Neural cell (in vitro differentiated cells): ENCODE measurements around the gene ENG.

Experiments
- EP300 ChIP-seq: fragments of 450-650 bp; conservative IDR thresholded peaks from 2 replicates; pipeline ENCODE4 v1.6.1; 2014; ENCODE audit warnings: antibody characterized with exemption, mild to moderate bottlenecking, moderate library complexity; ENCODE audit not compliant: poor library complexity, severe bottlenecking
- MXI1 ChIP-seq: fragments of 450-650 bp; conservative IDR thresholded peaks from 2 replicates; pipeline ENCODE4 v1.6.1; 2014; ENCODE audit warnings: antibody characterized with exemption, mild to moderate bottlenecking; ENCODE audit not compliant: poor library complexity, severe bottlenecking
- RAD21 ChIP-seq: fragments of 450-650 bp; conservative IDR thresholded peaks from 2 replicates; pipeline ENCODE4 v1.6.1; 2014; ENCODE audit warnings: antibody characterized with exemption, mild to moderate bottlenecking, moderate library complexity
- TF ChIP-seq, protein P1 (sequence below): fragments of 450-650 bp; IDR thresholded peaks from 2 replicates; pipeline ENCODE4 v1.5.1; 2014; ENCODE audit warnings: antibody characterized with exemption, mild to moderate bottlenecking, moderate library complexity; ENCODE audit not compliant: poor library complexity, severe bottlenecking
- TF ChIP-seq, protein P2 (sequence below): IDR thresholded peaks from 2 replicates; pipeline ENCODE4 v1.6.1; 2012; ENCODE audit warnings: borderline replicate concordance

DNA sequence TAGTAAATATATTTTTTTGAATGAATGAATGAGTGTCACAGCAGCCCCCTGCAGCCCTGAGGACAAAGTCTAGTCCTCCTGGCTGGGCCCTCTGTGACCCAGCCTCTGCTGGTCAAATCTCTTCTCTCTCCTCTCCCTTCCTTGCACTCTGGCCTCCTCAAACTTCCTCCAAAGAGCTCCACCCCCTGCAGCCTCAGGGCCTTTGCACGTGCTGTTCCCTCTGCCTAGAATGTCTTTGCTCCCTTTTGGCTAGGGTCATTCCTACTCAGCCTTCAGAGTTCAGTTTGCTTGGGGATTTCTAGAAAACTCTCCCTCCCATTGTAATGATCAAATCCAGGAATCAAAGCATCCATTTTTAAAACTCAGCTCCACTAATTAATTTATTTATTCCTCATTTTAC, 89.0 kb downstream of the ENG start:
- TF ChIP-seq MXI1, result no peak
- TF ChIP-seq, protein P1, sequence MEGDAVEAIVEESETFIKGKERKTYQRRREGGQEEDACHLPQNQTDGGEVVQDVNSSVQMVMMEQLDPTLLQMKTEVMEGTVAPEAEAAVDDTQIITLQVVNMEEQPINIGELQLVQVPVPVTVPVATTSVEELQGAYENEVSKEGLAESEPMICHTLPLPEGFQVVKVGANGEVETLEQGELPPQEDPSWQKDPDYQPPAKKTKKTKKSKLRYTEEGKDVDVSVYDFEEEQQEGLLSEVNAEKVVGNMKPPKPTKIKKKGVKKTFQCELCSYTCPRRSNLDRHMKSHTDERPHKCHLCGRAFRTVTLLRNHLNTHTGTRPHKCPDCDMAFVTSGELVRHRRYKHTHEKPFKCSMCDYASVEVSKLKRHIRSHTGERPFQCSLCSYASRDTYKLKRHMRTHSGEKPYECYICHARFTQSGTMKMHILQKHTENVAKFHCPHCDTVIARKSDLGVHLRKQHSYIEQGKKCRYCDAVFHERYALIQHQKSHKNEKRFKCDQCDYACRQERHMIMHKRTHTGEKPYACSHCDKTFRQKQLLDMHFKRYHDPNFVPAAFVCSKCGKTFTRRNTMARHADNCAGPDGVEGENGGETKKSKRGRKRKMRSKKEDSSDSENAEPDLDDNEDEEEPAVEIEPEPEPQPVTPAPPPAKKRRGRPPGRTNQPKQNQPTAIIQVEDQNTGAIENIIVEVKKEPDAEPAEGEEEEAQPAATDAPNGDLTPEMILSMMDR, result no peak
- TF ChIP-seq RAD21, result no peak
- no peak for TF ChIP-seq EP300
- TF ChIP-seq, protein P2, sequence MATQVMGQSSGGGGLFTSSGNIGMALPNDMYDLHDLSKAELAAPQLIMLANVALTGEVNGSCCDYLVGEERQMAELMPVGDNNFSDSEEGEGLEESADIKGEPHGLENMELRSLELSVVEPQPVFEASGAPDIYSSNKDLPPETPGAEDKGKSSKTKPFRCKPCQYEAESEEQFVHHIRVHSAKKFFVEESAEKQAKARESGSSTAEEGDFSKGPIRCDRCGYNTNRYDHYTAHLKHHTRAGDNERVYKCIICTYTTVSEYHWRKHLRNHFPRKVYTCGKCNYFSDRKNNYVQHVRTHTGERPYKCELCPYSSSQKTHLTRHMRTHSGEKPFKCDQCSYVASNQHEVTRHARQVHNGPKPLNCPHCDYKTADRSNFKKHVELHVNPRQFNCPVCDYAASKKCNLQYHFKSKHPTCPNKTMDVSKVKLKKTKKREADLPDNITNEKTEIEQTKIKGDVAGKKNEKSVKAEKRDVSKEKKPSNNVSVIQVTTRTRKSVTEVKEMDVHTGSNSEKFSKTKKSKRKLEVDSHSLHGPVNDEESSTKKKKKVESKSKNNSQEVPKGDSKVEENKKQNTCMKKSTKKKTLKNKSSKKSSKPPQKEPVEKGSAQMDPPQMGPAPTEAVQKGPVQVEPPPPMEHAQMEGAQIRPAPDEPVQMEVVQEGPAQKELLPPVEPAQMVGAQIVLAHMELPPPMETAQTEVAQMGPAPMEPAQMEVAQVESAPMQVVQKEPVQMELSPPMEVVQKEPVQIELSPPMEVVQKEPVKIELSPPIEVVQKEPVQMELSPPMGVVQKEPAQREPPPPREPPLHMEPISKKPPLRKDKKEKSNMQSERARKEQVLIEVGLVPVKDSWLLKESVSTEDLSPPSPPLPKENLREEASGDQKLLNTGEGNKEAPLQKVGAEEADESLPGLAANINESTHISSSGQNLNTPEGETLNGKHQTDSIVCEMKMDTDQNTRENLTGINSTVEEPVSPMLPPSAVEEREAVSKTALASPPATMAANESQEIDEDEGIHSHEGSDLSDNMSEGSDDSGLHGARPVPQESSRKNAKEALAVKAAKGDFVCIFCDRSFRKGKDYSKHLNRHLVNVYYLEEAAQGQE, result no peak
